Skeletal muscle cell (primary cell): ENCODE measurements around the gene NBEAL2.
A peak's percentile ranks its signal among the peaks of the same experiment; 100 is the strongest.

Source experiments
- DNase-seq: peaks from one replicate; pipeline ENCODE4 v3.0.0-alpha.2; 2010; ENCODE audit warnings: low read depth
- H3K4me3 ChIP-seq: 2 replicates; pipeline ENCODE4 v1.5.1; 2011; ENCODE audit warnings: low read depth, mild to moderate bottlenecking, control low read depth, low read length, moderate library complexity

Gene NBEAL2

DNA sequence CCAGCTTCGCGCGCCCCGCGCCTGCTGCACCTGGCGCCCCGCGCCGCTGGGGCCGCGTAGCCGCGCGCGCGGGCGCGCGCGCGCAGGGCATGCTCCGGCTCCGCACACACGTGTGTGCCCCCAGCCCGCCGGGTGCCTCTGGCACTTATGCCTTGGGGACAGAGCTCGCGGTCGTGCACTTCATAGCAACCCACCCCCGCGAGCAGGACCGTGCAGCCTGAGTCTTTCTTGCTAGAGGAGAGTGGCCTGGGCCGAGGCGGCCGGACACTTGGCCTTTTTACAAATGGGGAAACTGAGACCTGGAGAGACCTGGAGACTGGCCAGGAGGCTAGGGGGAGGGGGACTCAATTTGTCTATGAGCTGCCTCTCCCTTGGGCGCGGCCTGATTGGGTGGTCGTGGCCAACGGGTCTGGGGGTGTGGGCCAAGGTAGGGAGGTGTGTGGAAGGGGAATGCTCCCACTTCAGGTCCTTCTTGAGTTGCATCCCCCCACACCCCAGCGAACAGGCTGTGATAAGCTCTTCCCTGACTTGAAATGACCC is 562 bp downstream of the NBEAL2 start:
- no peak for DNase-seq

DNA sequence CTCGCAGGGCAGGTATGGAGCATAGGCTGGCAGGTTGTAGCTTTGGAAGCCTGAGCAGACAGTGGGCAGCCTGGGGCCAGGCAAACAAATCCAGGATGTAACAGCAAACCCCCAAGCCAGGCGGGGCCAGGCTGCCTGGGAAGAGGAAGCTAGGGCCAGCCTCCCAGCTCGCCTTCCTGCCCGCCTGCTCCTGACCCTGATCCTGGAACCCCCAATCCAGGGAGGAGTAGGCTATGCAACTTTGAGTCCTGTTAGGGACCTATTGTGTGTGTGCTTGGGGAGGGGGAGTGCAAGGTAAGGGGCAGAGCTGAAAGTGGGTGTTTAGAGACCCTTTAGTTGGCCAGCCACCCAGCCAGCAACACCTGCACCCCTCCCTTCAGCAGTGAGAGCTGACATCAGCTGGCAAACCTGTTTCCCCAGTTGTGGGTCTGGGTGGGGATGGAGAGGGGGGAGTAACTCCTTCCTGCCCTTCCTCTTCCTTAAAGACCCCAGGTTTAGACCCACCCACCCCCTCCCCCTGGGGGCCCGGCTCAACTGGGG is 2.5 kb downstream of the NBEAL2 start:
- H3K4me3 ChIP-seq = no peak overlapping the region
- no peak for DNase-seq

More for the DNA sequence above, 562 bp downstream of the NBEAL2 start:
- peak overlapping the region; percentile 69 for H3K4me3 ChIP-seq

DNA sequence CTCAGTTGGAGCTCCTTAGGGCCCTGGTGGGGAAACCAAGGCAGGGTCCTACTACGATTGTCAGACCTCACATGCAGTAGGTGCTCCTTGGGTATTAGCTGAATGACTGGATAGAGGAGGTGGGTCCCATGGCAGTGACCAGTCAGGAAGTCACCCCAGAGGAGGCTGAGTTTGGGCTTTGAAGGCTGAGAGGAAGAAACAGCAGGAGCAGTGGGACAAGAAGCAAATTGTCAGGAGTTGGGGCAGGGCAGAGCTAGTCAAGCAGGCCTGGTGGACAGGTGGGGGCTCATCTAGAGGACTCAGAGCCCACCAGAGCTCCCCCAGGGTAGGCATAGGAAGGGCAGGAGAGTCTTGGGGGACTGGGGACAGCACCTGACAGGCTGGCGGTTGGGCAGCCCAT is 3.1 kb downstream of the NBEAL2 start:
- H3K4me3 ChIP-seq = no peak overlapping the region

DNA sequence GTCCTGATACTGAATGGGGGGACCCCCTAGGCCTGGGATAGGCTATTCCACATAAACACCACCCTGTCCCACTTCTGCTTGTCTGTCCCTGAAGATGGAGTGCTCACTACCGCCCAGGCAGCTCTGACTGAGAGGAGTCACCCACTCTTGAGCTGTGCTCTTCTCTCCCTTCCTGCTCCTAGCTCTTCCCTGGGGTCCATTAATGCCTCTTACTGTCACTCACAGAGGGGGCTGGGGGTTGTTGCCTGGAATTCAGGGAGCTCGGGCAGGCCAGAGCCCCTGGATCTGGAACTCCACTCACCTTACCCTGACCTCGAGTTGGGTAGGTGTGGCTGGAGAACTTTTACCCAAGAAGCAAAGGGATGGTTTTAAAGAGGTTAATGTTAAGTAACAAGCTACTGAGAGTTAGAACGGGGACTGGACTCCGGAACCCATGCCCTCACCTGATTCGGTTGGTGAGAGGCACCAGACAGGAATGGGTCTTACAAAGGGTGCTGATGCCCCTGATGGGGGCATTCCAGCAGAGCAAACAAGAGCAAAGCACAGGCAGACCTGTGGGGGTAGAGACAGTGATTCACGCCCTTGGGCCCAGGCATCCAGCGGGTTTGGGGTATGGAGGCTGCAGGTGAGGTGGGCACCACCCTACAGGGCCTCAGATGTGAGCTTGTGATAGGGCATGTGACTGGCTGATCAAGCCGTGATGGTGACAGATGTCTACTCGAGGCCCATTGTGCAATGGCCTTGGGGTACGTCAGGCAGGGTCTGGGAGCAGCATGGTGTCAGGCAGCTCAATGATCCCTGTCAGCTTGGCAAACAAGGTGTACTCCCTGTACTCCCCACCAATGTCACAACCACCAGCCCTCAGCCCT is 5.4 kb downstream of the NBEAL2 start:
- DNase-seq = no peak
- no peak overlapping the region for H3K4me3 ChIP-seq

More for the DNA sequence above, 3.1 kb downstream of the NBEAL2 start:
- DNase-seq = no peak

DNA sequence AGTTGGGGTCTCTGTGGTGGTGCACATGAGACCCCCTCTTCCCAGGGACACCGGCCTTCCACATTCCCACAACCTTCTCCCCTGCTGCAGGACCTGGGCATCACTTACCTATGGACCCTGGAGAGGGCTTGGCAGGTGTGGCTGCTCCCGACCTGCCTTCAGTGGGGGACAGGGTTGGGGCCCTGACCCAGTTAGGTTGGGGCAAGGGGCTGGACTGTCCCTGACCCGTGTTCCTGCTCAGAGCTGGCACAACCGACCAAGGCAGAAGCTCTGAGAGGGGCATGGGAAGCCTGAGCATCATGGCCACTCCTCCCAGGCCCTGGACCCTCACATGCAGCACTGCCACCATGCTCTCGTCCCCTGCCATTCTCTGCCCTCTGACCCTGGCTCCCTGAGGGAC is 6.1 kb downstream of the NBEAL2 start:
- no peak for DNase-seq
- no peak overlapping the region for H3K4me3 ChIP-seq

DNA sequence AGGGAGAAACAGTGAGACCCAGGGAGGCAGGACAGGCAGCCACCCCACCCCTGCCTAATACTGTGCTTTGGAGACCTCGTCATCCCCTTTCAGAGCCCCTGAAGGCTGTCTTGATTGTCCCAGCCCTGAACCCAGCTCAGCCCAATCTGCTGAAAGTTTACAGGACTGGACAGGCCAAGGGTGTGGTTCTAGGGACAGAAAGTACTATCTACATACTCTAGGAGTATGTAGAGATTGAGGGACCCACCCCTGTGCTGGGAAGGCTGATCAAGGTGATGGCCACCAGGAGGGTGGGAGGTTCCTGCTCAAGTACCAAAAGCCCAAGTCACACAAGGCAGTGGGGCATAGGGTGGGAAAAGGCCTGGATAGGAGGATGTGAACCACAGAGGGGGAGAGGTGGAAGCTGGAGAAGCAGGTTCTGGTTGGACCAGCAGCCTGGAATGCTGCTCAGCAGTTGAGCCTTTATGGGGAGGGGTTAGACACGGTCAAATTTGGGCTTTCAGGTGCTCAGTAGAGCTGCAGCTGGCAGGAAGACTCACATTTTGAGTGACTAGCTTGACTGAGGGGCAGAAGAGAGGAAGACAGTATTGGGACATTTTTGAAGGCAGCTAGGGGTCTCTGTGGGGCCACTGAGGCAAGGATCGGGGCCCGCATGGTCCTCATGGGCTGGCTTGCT is 6.7 kb downstream of the NBEAL2 start:
- DNase-seq = no peak
- no peak overlapping the region for H3K4me3 ChIP-seq

DNA sequence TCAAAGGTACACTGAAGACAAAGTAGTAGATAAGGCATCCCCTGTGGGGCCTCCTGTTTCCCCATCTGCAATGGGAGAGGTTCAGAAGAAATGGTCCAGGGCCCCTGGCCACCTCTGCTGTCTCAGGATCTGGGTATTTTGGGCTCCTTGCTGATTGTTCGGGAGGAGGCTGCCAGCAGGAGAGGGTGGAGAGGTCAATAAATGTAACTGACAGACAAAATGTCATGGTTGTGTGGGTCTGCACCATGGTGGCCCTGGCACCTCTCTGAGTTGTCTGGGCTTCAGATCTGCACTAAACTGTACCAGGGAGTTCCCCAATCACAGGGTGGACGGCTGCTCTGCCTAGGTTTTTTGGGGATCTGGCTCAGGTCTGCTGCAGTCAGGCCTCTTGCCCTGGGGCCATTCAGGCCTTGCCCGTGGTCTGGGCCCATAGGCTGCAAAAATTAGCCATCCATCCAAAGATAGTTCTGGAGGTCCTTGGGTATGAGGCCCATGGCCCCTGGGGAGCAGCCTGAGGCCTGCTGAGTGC is 7.4 kb downstream of the NBEAL2 start:
- H3K4me3 ChIP-seq = no peak overlapping the region
- no peak for DNase-seq

DNA sequence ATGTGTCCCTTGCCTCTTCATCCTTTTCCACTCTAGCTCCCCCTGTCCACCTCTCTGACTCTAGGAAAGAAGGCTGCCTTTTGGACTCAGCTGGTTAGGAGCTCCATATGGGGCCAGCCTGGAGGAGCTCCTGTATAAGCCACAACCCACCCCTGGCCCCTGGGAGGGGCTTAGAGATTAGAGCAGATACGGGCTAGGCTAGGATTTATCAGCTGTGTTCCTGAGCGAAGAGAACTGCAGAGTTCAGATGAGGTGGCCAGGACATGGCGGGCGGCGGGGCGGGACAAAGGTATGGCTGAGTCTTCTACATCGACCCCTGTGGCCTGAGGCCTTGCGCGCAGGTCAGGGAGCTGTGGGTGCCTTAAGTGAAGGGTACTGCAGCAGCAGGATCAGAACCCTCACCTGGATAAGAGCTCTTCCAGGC is 7.9 kb downstream of the NBEAL2 start:
- DNase-seq = no peak
- no peak overlapping the region for H3K4me3 ChIP-seq

DNA sequence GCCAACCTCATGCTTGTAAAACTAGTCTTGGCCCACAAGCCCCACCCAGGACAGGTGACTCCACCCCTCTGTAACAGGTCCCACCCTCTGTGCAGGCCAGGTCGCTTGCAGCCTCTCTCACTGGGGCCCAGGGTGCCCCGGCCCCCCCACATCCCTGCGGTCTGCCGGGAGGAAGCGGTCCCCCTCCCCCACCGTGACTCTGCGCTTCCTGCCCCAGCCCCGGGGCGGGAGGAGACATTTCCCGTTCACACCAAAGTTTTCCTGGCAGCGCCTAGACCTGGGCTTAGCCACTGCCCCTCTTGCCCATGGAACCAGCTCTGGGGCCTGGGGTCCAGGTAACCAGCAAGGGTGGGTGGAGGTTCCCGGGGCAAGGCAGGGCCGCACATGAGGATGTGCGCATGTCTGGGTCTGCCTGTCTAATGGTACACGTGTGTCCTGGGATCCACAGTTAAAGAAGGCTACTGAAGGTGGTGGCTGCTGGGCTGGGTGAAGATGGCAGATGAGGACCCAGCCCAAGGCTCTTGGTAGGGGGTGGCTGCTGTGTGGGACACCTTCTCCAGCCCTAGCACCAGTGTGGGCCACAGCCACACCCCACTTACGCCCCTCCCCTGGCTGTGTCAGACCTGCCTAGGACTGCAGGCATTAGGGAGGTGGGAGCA is 8.4 kb downstream of the NBEAL2 start:
- no peak for DNase-seq
- no peak overlapping the region for H3K4me3 ChIP-seq

DNA sequence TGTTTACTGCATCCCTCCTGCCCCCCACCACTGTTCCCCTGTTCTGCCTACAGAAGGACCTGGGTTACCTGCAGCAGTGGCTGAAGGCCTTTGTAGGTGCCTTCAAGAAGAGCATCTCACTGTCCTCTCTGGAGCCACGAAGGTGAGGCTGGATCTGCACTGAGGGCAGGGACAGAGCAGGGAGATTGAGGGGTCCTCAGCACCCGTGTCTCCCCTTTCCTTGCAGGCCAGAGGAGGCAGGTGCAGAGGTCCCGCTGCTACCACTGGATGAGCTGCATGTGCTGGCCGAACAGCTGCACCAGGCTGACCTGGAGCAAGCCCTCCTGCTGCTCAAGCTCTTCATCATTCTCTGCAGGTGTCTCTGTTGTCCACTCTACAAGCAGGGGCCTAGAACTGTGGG is 9.2 kb downstream of the NBEAL2 start:
- H3K4me3 ChIP-seq = no peak overlapping the region
- no peak for DNase-seq

DNA sequence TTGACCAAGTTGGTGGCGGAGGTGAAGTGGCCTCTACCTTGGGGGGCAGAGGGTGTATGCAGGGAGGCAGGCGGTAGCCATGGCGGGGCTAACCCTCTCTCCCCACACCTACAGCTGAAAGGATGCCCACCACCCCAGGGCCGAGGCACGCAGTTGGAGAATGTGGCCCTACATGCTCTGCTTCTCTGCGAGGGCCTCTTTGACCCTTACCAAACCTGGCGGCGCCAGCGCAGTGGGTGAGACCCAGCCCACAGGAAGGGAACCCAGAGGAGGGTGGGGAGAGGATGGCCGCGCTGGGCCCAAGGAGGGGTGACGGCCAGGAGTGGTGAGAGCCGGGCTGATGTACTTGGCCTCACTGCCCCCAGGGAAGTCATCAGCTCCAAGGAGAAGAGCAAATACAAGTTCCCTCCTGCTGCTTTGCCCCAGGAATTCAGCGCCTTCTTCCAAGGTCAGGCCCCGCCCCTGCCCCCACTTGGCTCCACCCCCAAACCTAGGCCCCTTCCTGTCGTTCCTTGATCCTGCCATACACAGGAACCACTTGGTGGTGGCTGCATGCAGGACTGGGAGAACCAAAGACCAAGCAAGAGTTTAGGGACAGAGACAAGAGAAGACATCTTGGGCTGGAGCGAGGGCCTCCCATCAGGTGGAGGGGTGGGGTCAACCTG is 9.8 kb downstream of the NBEAL2 start:
- no peak overlapping the region for H3K4me3 ChIP-seq
- DNase-seq = no peak

DNA sequence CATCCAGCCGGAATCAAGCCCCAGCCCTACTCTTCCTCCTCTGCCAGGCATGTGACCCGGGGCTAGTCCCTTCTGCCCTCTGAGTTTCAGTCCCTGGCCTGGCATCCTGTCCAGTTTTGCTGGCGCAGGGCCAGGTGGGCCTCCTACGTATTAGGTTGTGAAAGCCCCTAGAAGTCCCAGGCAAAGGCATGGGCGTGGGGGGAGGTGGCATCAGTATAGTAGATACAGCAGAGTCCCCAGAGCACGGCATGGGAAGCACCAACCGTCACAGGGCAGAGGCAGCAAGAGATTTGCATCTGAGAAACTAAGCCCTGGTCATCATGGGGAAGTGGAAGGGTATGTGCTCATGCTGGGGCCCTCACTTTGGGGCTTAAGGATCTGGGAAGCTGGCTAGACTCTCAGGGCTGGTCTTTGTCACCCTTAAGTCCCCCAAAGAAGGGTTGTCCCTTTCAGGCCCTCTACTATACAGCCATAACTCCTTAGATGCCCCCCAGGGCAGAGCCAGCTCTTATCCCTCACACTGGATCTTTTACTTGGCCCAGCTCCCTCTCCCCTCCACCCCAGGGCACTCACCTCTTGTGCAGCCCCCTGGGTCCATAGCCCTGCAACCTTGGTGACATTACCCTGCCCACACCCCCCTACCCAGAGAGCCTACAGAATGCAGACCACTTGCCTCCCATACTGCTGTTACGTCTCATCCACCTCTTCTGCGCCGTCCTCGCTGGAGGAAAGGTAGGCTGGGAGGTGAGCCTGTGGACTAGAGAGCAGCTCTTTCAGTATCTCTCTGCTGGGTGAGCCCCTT is 11.3 kb downstream of the NBEAL2 start:
- DNase-seq = no peak
- no peak overlapping the region for H3K4me3 ChIP-seq

DNA sequence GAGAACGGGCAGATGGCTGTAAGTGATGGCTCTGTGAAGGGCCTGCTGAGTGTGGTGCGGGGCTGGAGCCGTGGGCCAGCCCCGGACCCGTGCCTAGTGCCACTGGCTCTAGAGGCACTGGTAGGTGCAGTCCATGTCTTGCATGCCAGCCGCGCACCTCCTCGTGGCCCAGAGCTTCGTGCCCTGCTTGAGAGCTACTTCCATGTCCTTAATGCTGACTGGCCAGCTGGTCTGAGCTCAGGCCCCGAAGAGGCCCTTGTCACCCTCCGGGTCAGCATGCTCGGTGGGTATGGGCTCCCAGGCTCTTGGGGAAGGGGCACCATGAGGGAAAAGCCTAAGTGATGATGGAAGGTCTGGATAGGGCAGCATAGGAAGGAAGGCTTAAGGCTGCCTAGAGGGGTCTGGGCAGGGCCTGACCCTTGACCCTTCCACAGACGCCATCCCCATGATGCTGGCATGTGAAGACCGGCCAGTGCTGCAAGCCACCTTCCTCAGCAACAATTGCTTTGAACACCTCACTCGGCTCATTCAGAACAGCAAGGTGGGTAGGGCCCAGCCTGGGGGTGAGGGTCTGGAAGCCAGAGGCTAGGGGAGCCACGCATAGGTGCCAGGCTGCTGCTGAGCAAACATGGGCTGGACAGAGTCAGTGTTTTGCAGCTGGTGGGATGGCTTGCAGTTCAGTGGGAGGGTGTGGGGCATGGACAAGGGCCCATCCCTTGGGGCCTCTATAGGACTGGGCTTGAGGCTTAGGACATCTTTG is 12.1 kb downstream of the NBEAL2 start:
- H3K4me3 ChIP-seq = no peak overlapping the region
- no peak for DNase-seq

DNA sequence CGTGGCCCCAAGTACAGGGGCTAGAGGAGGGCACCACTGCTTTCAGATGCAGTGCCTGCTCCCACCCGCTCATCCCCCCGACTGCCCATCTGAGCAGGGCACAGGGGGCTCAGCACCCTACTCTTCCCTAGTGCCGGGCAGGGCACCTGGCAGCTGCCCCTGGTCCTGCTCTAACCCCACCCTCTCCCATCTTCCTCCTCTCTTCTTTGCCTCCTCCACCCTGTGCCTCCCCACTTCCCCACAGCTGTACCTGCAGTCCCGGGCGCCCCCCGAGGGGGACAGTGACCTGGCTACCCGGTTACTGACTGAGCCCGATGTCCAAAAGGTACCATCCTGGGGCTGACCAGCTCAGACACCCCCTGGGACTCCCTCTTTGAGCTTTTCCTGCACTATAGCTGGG is 12.8 kb downstream of the NBEAL2 start:
- no peak overlapping the region for H3K4me3 ChIP-seq
- DNase-seq = no peak

DNA sequence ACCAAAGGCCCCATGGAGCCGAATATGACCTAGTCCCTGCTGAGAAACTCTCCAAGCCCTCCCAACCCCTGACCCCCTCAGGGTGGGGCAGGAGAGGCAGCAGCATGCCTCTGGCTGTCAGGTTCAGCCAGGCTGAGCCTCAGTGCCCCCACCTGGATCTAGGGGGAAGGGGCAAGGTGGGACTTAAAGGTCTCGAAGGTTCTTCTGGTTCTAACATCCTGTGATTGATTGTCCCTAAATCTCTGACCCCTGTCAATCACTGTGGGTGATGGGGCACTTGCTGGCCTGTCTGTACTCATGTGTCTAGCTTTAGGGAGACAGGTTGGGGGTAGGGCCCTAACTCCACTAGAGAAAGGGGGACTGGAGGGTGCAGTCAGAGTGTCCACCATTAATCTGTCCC is 13.8 kb downstream of the NBEAL2 start:
- H3K4me3 ChIP-seq = no peak overlapping the region
- no peak for DNase-seq

DNA sequence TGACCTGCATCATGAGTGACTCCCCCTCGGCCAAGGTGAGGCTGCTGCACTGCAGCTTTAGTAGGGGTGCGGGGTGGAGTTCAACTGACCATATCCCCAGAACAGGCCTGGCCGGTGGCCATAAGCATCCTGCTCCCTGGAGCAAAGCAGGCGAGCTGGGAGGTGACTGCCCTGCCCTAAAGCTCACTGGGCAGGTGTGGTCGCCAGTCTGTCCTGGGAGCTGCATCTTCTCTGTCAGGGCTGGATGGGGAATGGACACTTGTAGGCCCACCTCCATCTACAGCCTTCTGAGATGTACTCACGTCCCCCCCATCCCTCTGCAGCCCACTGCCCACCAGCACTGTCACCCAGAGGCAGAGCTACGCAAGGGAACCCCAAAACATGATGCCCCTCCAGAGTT is 14.5 kb downstream of the NBEAL2 start:
- H3K4me3 ChIP-seq = no peak overlapping the region
- no peak for DNase-seq

DNA sequence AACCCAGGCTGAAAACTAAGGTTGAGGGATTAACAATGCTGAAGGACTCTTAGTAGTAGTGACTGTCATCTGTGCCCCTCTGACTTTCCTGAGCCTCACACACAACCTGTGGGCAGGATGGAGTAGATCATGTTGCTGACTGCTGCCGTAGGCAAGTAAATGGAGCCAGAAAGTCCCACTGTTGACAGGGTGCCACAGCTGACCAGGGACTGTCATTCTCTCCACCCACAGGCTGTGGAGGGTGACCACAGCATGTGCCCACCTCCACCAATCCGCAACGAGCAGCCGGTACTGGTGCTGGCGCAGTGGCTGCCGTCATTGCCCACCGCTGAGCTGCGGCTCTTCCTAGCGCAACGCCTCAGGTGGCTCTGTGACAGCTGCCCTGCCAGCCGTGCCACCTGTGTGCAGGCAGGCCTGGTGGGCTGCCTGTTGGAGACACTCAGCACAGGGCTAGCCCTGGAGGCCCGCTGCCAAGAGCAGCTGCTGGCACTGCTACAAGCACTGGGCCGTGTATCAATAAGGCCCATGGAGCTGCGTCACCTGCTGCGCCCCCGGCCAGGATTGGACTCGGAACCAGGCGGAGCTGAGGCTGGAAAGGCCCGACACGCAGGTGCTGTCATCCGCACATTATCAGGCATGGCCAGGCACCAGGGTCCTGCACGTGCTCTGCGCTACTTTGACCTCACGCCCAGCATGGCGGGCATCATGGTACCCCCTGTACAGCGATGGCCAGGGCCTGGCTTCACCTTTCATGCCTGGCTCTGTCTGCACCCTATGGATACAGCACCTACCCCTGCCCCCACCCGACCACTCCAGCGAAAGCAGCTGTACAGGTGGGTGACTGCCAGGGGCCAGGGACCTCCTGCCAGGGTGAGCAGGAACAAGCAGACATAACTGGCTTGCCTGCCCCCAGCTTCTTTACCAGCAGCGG is 15.6 kb downstream of the NBEAL2 start:
- H3K4me3 ChIP-seq = no peak overlapping the region

More for the DNA sequence above, 15.6 kb downstream of the NBEAL2 start:
- DNase-seq = no peak
